GM18520 (cell line): ENCODE measurements around the gene SOX6.

Experiments used
- ATAC-seq: cut with Tn5 transposase; IDR thresholded peaks from one replicate; pipeline ENCODE4 v1.9.1; 2021; ENCODE audit not compliant: unreplicated experiment

SOX6 gene

GRCh38 chr11:16011396-16011795, 344.9 kb downstream of the SOX6 start:
- no peak for ATAC-seq

DNA sequence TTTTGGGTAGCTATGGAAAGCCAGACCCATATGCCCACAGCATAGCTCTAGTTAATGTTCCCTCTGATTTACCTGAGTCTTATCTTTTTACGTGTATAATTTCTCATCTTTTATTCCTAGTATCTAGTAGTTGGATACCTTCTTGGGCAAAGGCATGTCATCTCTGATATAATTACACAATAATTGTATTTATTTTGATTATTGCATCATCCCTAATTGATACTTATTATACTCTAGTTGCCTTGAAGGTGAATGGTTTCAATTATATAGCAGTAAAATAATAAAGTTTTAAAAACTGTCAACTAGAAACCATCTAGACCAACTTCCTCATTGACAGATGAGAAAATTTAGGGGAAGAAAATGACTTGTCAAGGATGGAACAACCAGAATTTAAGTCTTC, 347.3 kb downstream of the SOX6 start:
- no peak for ATAC-seq

DNA sequence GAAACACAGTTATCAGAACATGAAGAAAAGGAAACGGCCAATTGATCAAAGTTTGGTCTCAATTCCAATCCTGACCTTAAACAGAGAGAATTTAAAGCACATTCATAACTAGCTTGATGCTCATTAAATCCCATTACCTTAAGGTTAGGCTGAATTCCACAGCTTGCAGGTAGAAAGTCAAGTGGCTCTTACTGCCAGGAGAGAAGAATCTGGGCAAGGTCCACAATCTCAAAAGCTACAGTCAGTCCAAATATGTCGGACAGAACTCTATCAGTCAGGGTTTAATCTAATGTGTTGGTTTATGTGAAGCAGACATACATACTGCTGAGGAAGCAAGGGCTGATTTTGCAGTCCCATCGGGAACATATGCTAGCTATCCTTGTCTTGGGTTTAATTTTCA, 348.8 kb downstream of the SOX6 start:
- no peak for ATAC-seq

- ATAC-seq: no peak
Measured at GRCh38 chr11:16002942-16003341, 353.4 kb downstream of the SOX6 start.

DNA sequence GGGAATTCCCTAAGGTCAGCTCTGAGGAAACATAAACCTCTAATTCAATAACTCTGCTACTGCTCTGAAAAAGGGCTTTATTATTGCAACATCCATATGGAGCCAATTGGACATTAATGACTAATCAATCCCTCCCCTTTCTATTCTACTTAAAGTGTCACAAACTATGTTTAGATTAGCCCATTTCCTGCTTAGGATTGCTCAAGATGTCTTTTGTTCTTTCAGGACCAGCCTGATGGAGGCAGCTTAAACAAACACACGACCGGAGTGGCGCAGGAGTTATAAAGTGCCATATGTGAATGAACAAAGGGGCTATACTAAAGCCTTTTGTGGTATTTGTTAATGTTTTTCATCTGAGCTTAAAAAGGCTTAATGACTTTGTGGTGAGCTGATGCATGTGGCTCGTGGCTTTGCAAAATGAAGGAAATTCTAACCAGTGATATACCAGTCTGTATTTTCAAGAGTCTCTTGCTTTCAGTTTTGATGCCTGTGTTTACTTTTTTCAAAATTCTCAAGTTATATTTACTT, 354.4 kb downstream of the SOX6 start:
- ATAC-seq: peak; percentile 47

- no peak for ATAC-seq
Measured at GRCh38 chr11:16001044-16001568, 355.2 kb downstream of the SOX6 start.

GRCh38 chr11:16000065-16000464, 356.3 kb downstream of the SOX6 start:
- no peak for ATAC-seq

- ATAC-seq: no peak
Measured at GRCh38 chr11:15993345-15993744, 363.0 kb downstream of the SOX6 start.

GRCh38 chr11:15991215-15991614, 365.1 kb downstream of the SOX6 start:
- ATAC-seq: no peak

GRCh38 chr11:15989685-15990084, 366.7 kb downstream of the SOX6 start:
- no peak for ATAC-seq

DNA sequence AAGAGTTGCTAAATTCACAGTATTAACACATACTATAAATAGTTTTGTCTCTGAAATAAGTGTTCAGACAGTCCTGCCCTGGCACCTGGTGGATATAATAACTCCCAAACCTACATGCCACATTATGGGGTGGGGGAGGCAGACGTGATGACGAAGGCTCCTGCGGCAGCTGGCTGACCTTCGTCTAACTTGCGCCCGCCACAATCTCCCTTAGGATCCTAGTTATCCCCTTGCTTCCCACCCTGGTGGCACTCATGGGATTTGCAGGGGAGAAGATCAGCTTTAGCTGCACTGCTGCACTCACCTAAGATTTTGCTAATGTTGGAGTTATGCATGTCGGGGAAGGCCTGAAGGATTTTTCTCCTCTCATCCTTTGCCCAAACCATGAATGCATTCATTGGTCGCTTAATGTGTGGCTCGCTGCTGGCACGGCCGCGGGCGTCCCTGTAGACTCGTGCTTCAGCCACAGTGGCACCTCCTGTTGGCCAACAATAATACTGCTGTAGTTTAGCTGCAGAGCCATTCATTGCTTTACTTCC, 367.6 kb downstream of the SOX6 start:
- no peak for ATAC-seq

DNA sequence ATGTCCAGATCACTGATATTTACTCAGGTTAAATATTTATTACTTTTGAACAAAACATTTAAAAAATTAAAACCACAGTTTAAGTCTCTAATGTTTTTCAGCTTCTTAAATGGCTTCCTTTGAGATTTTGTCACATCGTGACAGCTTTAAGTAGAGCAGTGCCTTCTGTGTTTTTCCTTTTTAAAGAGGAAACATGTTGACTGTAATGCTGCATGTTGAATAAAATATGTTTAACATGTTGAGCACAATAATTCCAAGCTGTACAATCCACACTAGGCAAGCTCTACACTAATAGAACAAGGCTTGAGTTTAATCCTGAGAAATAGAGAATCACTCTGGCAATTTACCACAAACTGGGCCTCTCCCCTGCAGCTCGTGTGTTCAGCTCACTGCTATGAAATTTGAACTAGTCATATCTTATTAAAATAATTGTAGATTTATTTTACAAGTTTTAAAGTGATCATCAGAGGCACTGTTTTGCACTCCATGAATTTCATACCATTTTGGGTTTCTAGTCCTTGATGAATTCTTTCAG, 368.3 kb downstream of the SOX6 start:
- ATAC-seq: no peak

DNA sequence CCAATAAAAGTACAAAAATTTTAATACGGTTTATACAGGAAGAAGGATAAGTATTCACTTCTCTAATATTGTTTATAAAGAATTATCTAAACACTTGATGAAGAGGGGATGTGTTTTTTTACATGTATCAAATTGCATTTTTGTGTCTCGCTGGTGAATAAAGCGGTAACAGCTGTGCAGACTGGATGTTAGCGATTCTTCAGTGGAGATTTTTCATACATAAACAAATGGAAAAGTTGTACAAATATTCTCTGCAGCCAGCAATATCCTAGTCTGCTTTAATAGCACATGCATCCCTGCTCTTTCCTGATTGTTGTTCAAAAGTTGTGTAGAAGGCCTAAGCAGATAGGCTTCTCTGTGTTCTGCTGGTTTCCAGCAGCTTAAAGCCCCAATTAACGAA, 369.3 kb downstream of the SOX6 start:
- ATAC-seq: no peak

DNA sequence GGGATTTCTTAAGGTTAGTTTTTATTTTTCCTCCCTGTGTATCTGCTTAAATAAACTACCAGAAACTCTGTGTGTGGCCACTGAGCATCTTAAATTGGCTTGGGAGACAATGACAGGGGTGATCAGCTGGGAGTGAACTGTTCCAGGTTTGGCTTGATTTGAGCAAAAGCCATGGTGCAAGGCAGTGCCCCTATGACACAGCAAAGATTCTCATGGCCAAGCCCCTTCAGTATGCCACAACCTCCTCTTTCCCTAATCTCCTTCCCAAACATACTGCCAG, 370.5 kb downstream of the SOX6 start:
- ATAC-seq: no peak

DNA sequence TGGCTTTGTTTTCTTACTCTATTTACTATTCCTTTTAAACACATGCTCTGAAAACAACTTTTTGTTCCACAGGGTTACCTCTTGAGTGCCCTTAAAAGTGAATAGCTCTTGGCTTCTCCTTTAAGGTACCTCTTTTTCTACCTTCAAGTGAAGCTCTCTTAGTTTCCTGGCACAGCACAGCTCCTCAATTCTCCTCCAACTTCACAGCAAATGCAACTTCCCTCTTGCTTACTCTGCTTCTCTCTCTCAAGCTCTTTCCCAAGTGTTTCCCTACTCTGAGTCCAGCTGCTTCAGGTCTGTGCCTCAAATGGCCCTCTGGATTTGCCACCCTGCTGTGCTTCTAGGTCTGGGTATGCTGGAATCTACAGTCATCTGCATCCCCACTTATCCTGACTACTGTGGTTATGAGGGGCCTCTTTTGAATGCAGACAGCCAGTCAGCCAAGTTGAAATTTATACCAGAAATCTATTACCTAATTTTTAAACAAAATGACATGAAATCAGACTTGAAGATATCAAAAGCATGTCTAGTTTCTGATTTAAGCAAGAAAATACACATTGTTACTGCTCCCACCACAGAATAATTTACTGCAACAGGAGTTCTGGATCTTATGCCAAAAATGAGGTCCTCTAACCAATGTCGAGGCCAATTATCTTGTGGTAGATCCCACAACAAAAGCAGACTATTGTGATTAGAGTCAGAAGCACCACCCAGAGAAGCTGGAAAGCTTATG, 371.1 kb downstream of the SOX6 start:
- ATAC-seq: no peak

GRCh38 chr11:15981292-15981691, 375.1 kb downstream of the SOX6 start:
- no peak for ATAC-seq

DNA sequence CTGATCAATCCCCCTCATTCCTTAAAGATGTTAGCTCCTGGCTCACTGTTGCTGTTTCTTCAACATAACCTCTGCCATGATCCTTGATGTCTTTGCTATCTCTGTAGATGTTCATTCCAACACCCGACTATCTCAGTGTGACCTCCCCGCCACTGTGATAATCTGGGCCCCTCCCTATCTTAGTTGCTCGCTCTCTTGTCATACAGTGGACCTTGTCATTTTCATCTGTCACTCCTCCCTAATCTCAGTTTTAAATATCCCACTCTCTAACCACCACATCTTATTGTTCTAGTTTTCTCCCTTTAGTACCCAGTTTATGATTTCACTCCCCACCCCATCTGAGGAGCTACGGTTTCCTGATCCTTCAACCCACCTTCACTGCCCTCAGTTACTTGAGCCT, 379.2 kb downstream of the SOX6 start:
- no peak for ATAC-seq

GRCh38 chr11:15976433-15977045, 379.8 kb downstream of the SOX6 start:
- ATAC-seq: no peak

DNA sequence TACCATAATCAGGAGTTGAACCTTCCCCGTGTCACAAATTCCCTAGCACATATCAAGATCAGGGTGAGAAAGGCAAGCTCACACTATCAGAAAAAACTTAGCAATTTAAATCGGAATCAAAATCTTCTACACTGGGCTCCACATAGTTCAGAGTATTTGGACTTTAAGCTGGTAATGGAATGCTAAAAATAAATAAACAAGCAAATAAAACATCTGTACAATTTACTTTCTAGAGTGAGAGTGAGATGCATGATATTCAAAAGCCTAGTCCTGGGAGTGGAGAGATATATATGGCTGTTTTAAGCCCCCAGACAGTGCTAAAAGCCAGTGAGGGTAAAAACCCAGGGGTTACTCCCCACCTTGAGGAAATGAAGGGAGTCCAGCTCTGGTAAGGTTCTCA, 380.6 kb downstream of the SOX6 start:
- no peak for ATAC-seq

DNA sequence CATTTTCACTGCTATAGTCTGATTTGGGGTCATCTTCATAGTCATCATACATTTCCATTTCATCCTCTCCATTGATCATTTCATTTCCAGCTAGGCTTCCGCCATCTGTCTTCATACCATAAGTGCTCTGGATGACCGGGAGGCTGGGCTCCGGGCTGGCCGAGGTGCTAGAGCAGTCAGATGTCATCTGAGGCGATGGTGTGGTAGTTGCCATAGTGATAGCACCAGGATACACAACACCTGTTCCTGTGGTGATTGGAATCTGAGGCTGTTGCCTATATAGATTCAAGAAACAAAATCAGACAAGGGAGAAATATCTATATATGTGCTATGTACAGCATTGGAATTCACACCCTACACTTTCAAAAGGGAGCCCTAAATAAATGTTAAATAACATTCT, 383.5 kb downstream of the SOX6 start:
- no peak for ATAC-seq

GRCh38 chr11:15971215-15971546, 385.2 kb downstream of the SOX6 start:
- no peak for ATAC-seq

DNA sequence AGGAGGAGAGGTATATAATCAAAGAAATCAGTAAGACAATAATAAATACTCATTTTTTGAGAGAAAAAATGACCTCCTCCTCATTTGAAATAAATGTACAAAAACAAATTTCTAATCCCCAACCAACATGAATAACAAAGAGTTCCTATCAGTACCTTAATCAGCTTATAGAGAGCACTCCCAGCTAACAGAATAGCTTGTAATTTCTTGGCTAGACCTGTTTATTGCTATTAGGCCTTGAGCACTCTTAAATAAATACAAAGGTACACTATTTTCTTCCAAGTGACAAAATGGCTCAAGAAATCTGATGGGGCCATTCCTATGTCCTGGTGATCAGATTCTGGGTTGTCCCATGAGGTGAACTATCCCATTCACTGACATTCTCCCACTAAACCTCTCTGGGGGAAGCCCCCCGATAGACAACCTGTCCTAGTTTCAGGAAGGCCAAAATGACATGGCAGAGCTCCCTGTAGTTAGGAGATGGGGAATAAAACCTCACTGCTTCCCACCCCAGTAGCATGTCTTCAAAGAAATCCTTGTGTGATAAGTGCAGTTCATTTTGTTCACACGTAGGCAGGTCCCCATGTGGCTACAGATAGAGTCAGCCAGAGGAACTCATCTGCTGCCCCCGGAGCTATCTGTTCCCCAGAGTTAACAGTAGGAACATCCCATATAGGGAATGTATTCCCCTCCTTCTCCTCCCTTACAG, 385.7 kb downstream of the SOX6 start:
- ATAC-seq: no peak
